ENCODE measurements around the gene ADSS1. TPM values are rescaled to one million over a fixed set of nuclear protein-coding genes. Genes with fewer than 3 reads are reported as not detected.
A peak's percentile ranks its signal among the peaks of the same experiment; 100 is the strongest.
"Not testable (repeated sequence)": the region's sequence is repeated elsewhere in the genome, so short reads cannot be mapped to it uniquely, and the experiment has no call there.

Gene ADSS1
- total RNA-seq, 5 donors from 2014 or later (not counting 1 experiment from before 2014, with no cell fraction given), result 2.4 to 5.7 (median 3.5) TPM

DNA sequence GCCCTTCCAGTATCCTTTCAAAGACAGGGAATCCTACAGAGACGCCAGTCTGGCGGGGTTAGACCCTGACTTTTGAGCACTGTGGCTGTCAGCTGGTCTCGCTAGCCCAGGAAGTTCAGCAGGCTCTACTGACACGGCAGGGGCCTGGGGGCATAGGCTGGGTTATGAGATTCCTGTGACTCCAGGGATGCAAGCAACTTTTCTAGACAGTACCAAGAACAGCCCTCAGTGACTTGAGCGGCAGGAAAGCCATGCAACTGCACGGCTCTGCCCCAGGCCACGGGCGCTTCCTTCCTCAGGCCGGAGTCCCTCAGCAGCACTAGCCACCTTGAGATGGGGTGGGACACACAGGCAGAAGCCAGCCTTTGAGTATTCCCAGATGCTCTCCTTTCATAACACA, 23.8 kb downstream of the ADSS1 start:
- Mint-ChIP-seq H3K36me3 (no peaks in the 10 kb centered on the region), H3K9me3 (no peaks in the 10 kb centered on the region), H3K27me3 (no peaks in the 10 kb centered on the region), H3K27ac (no peak overlapping the region), H3K4me1 (peaks cover 0 to 15% (median 5%) of the 10 kb centered on the region in 3 donors), H3K4me3 (no peak overlapping the region)
- Histone ChIP-seq H3K27ac (ENCODE audit: low read length) (no peak overlapping the region), H3K27me3 (replicated peaks in 1 of 2; ENCODE audit: control insufficient read depth in 2 of 2, extremely low read depth in 1 of 2, insufficient read depth in 2 of 2, low read length in 1 of 2) (peaks cover 0 to 18% of the 10 kb centered on the region in 2 experiments), H3K36me3 (ENCODE audit: control insufficient read depth in 2 of 2, extremely low read depth in 1 of 2, insufficient read depth in 1 of 2, low read length in 1 of 2) (no peaks in the 10 kb centered on the region), H3K4me1 (ENCODE audit: control insufficient read depth in 1 of 2, extremely low read depth in 1 of 2, insufficient read depth in 2 of 2, low read length in 2 of 2) (peaks cover 0 to 15% of the 10 kb centered on the region in 2 experiments), H3K9me3 (no peaks in the 10 kb centered on the region), H3K4me3 (ENCODE audit: control insufficient read depth in 1 of 2, extremely low read depth in 1 of 2, low read length in 1 of 2) (no peak overlapping the region)
- WGBS (ENCODE audit: insufficient coverage), result 89% methylated on average over 5 of the region's 9 CpGs
- no peak for ATAC-seq (replicated peaks in 1 of 4)
- DNase-seq, result no peak
- POLR2A ChIA-PET, result no interaction called here
- CTCF ChIA-PET, result no interaction called here

DNA sequence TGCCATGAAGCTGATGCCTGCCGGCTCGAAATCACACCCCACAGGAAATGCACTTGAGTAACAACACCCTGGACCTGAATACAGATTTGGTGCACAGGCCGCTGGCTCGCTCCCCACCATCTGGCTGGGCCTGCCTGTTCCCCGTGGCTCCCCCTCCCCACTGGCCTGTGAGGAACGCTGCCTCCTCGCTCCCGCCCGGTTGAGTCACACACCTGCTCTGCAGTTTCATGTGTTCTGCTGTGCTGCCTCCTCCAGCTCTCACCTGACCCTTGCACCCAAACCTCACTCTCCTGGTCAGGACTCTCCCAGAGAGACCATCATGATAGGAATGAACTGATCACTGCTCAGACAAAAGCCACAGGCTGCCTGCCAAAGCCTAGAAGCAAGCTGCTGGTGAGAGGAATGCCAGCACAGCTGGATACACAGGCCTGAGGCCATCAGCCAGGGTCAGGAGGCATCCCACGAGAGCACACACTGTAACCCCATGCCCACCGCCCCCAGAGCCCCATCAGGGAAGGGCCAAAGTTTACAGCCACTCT, 25.2 kb downstream of the ADSS1 start:
- Histone ChIP-seq H3K27me3 (replicated peaks in 1 of 2; ENCODE audit: control insufficient read depth in 2 of 2, extremely low read depth in 1 of 2, insufficient read depth in 2 of 2, low read length in 1 of 2) (peaks cover 0 to 13% of the 10 kb centered on the region in 2 experiments), H3K36me3 (ENCODE audit: control insufficient read depth in 2 of 2, extremely low read depth in 1 of 2, insufficient read depth in 1 of 2, low read length in 1 of 2) (no peaks in the 10 kb centered on the region), H3K9me3 (no peaks in the 10 kb centered on the region), H3K27ac (ENCODE audit: low read length) (no peak overlapping the region), H3K4me1 (ENCODE audit: control insufficient read depth in 1 of 2, extremely low read depth in 1 of 2, insufficient read depth in 2 of 2, low read length in 2 of 2) (peaks cover 5 to 25% of the 10 kb centered on the region in 2 experiments), H3K4me3 (ENCODE audit: control insufficient read depth in 1 of 2, extremely low read depth in 1 of 2, low read length in 1 of 2) (no peak overlapping the region)
- H3K27me3 Mint-ChIP-seq, result no peaks in the 10 kb centered on the region
- WGBS (ENCODE audit: insufficient coverage), result 83% methylated on average over 10 of the region's 11 CpGs
- ChIA-PET CTCF (no interaction called here), POLR2A (no interaction called here)
- peaks cover 8 to 25% (median 13%) of the 10 kb centered on the region in 3 donors for H3K4me1 Mint-ChIP-seq
- H3K27ac Mint-ChIP-seq, result no peak overlapping the region
- H3K9me3 Mint-ChIP-seq, result no peaks in the 10 kb centered on the region
- H3K4me3 Mint-ChIP-seq, result no peak overlapping the region
- no peaks in the 10 kb centered on the region for H3K36me3 Mint-ChIP-seq
- DNase-seq (no peak), ATAC-seq (replicated peaks in 1 of 4) (no peak)

DNA sequence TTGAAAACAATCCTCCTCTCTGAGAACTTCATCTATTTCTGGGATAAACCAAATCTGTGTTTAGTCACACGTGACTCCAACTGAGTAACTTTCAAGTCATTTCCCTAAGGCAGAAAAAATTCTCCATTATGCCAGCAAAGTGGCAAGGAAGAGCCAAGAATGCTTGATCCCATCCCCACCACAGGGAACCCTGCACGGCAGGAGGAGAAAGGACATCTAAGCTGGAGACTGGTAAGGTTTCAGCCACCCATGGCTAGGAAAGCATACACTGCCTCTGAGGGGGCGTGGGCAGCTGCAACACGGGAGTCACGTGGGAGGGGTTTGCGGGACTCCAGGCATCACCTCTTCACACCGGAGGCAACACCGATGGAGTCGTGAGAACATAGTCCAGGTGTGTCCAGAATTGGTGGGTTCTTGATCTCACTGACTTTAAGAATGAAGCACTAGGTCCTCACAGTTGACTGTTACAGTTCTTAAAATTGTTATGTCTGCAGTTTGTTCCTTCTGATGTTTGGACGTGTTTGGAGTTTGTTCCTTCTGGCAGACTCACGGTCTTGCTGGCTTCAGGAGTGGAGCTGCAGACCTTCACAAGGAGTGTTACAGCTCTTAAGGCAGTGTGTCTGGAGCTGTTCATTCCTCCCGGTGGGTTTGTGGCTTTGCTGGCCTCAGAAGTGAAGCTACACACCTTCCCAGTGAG, 26.2 kb downstream of the ADSS1 start:
- Histone ChIP-seq H3K27ac (ENCODE audit: low read length) (no peak overlapping the region), H3K9me3 (no peaks in the 10 kb centered on the region), H3K4me3 (ENCODE audit: control insufficient read depth in 1 of 2, extremely low read depth in 1 of 2, low read length in 1 of 2) (no peak overlapping the region), H3K36me3 (ENCODE audit: control insufficient read depth in 2 of 2, extremely low read depth in 1 of 2, insufficient read depth in 1 of 2, low read length in 1 of 2) (peaks cover 0 to under 1% of the 10 kb centered on the region in 2 donors), H3K4me1 (ENCODE audit: control insufficient read depth in 1 of 2, extremely low read depth in 1 of 2, insufficient read depth in 2 of 2, low read length in 2 of 2) (peaks cover 10 to 35% of the 10 kb centered on the region in 2 experiments), H3K27me3 (replicated peaks in 1 of 2; ENCODE audit: control insufficient read depth in 2 of 2, extremely low read depth in 1 of 2, insufficient read depth in 2 of 2, low read length in 1 of 2) (peaks cover 0 to 11% of the 10 kb centered on the region in 2 experiments)
- Mint-ChIP-seq H3K9me3 (no peaks in the 10 kb centered on the region), H3K27ac (peak overlapping the region in 1 of 2 donors; percentile 34), H3K4me3 (peak overlapping the region in 1 of 3 donors; percentile 4), H3K27me3 (no peaks in the 10 kb centered on the region), H3K36me3 (no peaks in the 10 kb centered on the region), H3K4me1 (peaks cover 18 to 35% (median 21%) of the 10 kb centered on the region in 3 donors)
- ATAC-seq (replicated peaks in 1 of 4) (no peak), DNase-seq (no peak)
- CTCF ChIA-PET, result interaction anchor here in 1 of 2 donors (0.6 to 1.1 kb wide), 2 partner anchors 18 to 659 kb away, joined by 3 to 4 read pairs; no protein-coding TSS in a partner anchor
- POLR2A ChIA-PET, result no interaction called here
- 81% methylated on average over 11 of the region's 12 CpGs for WGBS (ENCODE audit: insufficient coverage)

DNA sequence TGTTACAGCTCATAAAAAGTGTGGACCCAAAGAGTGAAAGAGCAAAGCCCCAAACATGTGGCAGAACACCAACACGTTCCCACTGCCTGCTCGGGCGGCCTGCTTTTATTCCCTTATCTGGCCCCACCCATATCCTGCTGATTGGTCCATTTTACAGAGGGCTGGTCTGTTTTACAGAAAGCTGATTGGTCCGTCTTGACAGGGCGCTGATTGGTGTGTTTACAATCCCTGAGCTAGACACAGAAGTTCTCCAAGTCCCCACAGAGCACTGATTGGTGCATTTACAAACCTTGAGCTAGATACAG, 26.7 kb downstream of the ADSS1 start:
- H3K4me3 ChIP-seq (ENCODE audit: control insufficient read depth in 1 of 2, extremely low read depth in 1 of 2, low read length in 1 of 2); H3K27me3 Mint-ChIP-seq; H3K36me3 Mint-ChIP-seq; ATAC-seq (replicated peaks in 1 of 4); POLR2A ChIA-PET; H3K27ac ChIP-seq (ENCODE audit: low read length); H3K9me3 Mint-ChIP-seq; H3K9me3 ChIP-seq; DNase-seq; H3K36me3 ChIP-seq (ENCODE audit: control insufficient read depth in 2 of 2, extremely low read depth in 1 of 2, insufficient read depth in 1 of 2, low read length in 1 of 2); H3K27ac Mint-ChIP-seq: not testable (repeated sequence)
- peak overlapping the region in 2 of 3 donors; percentile 24 to 47 for H3K4me3 Mint-ChIP-seq
- Histone ChIP-seq H3K27me3 (replicated peaks in 1 of 2; ENCODE audit: control insufficient read depth in 2 of 2, extremely low read depth in 1 of 2, insufficient read depth in 2 of 2, low read length in 1 of 2) (peaks cover 0 to 11% of the 10 kb centered on the region in 2 experiments), H3K4me1 (ENCODE audit: control insufficient read depth in 1 of 2, extremely low read depth in 1 of 2, insufficient read depth in 2 of 2, low read length in 2 of 2) (peaks cover 10 to 39% of the 10 kb centered on the region in 2 experiments)
- CTCF ChIA-PET, result interaction anchor here in 1 of 2 donors (0.6 to 1.1 kb wide), 2 partner anchors 18 to 659 kb away, joined by 3 to 4 read pairs; no protein-coding TSS in a partner anchor
- H3K4me1 Mint-ChIP-seq, result peaks cover 22 to 39% (median 25%) of the 10 kb centered on the region in 3 donors
- 83% methylated on average over 3 of the region's 5 CpGs for WGBS (ENCODE audit: insufficient coverage)

DNA sequence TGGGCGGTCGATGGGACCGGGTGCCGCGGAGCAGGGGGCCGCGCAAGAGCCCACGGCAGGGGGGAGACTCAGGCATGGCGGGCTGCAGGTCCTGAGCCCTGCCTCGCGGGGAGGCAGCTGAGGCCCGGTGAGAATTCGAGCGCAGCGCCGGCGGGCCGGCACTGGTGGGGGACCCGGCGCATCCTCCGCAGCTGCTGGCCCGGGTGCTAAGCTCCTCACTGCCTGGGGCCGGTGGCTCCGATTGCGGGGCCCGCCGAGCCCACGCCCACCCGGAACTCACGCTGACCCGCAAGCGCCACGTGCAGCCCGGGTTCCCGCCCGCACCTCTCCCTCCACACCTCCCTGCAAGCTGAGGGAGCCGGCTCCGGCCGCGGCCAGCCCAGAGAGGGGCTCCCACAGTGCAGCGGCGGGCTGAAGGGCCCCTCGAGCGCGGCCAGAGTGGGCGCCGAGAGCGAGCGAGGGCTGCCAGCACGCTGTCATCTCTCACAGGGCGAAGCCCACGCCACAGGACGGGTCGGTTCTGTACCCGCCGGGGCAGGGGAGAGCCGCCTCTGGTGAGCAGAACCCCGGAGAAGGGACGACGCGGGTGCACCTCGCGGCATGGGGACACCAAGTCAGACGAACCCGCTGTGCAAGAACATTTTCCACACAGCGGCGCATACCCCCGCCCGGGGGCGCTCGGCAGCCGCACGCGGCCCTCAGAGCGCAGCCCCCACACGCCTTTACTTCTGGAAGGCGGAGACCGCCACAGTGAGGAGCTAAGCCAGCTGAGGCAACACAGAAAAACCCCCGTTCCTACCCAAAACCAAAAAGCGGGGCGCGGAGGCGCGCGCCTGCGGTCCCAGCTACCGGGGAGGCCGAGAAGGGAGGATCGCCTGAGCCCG, 27.8 kb downstream of the ADSS1 start:
- peaks cover 3% of the 10 kb centered on the region for H3K36me3 Mint-ChIP-seq
- POLR2A ChIA-PET, result interaction anchor here (0.8 to 1.3 kb wide), 2 partner anchors 12 to 19 kb away, joined by 3 to 4 read pairs; no protein-coding TSS in a partner anchor
- peak overlapping the region; percentile 84 to 93 for H3K27ac Mint-ChIP-seq
- H3K4me1 Mint-ChIP-seq, result peaks cover 29 to 40% (median 34%) of the 10 kb centered on the region in 3 donors
- Histone ChIP-seq H3K27ac (ENCODE audit: low read length) (peak overlapping the region; percentile 65), H3K36me3 (ENCODE audit: control insufficient read depth in 2 of 2, extremely low read depth in 1 of 2, insufficient read depth in 1 of 2, low read length in 1 of 2) (peaks cover 0 to 16% of the 10 kb centered on the region in 2 donors), H3K4me3 (ENCODE audit: control insufficient read depth in 1 of 2, extremely low read depth in 1 of 2, low read length in 1 of 2) (peak overlapping the region; percentile 74 to 86), H3K4me1 (ENCODE audit: control insufficient read depth in 1 of 2, extremely low read depth in 1 of 2, insufficient read depth in 2 of 2, low read length in 2 of 2) (peaks cover 10 to 42% of the 10 kb centered on the region in 2 experiments), H3K27me3 (replicated peaks in 1 of 2; ENCODE audit: control insufficient read depth in 2 of 2, extremely low read depth in 1 of 2, insufficient read depth in 2 of 2, low read length in 1 of 2) (peaks cover 0 to 11% of the 10 kb centered on the region in 2 experiments), H3K9me3 (no peaks in the 10 kb centered on the region)
- CTCF ChIA-PET, result interaction anchor here (0.6 to 1.7 kb wide), 8 partner anchors 11 to 756 kb away, joined by 3 to 11 read pairs (median 4); partner anchors contain the start of gene ADSS1 (in 1 of the 2)
- peak in 8 of 35 experiments; percentile 5 to 21 (median 16) for DNase-seq
- no peaks in the 10 kb centered on the region for H3K27me3 Mint-ChIP-seq
- H3K4me3 Mint-ChIP-seq, result peak overlapping the region; percentile 88 to 93 (median 90)
- no peak for ATAC-seq (replicated peaks in 1 of 4)
- no peaks in the 10 kb centered on the region for H3K9me3 Mint-ChIP-seq
- WGBS (ENCODE audit: insufficient coverage), result 70% methylated on average over 47 of the region's 90 CpGs

DNA sequence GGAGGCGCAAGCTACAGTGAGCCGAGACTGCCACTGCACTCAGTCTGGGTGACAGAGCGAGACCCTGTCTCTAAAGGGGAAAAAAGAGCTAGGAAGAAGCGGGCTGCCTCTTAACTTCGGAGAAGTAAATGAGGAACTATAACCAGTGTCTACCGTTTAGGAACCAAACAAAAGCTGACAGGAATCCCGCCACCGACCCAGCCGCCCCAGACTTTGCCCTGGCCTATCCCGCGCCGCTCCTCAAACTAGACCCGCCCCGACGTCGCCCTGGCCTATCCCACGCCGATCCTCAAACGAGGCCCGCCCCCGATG, 28.4 kb downstream of the ADSS1 start:
- Mint-ChIP-seq H3K4me3 (peak overlapping the region; percentile 88 to 93 (median 90)), H3K27me3 (no peaks in the 10 kb centered on the region), H3K4me1 (peaks cover 35 to 45% (median 39%) of the 10 kb centered on the region in 3 donors), H3K36me3 (peaks cover 7% of the 10 kb centered on the region), H3K27ac (peak overlapping the region; percentile 84 to 93), H3K9me3 (no peaks in the 10 kb centered on the region)
- Histone ChIP-seq H3K4me1 (ENCODE audit: control insufficient read depth in 1 of 2, extremely low read depth in 1 of 2, insufficient read depth in 2 of 2, low read length in 2 of 2) (peaks cover 10 to 48% of the 10 kb centered on the region in 2 experiments), H3K4me3 (ENCODE audit: control insufficient read depth in 1 of 2, extremely low read depth in 1 of 2, low read length in 1 of 2) (peak overlapping the region; percentile 74 to 86), H3K27me3 (replicated peaks in 1 of 2; ENCODE audit: control insufficient read depth in 2 of 2, extremely low read depth in 1 of 2, insufficient read depth in 2 of 2, low read length in 1 of 2) (peaks cover 0 to 11% of the 10 kb centered on the region in 2 experiments), H3K27ac (ENCODE audit: low read length) (peak overlapping the region; percentile 65), H3K9me3 (no peaks in the 10 kb centered on the region), H3K36me3 (ENCODE audit: control insufficient read depth in 2 of 2, extremely low read depth in 1 of 2, insufficient read depth in 1 of 2, low read length in 1 of 2) (peaks cover 0 to 22% of the 10 kb centered on the region in 2 donors)
- ChIA-PET CTCF (interaction anchor here (0.6 to 1.7 kb wide), 9 partner anchors 10 to 619 kb away, joined by 3 to 11 read pairs (median 4); partner anchors contain the start of gene ADSS1 (in 1 of the 2)), POLR2A (interaction anchor here (0.8 to 1.3 kb wide), 2 partner anchors 12 to 18 kb away, joined by 3 to 4 read pairs; no protein-coding TSS in a partner anchor)
- DNase-seq (no peak), ATAC-seq (replicated peaks in 1 of 4) (no peak)
- 1% methylated on average over 21 of the region's 21 CpGs for WGBS (ENCODE audit: insufficient coverage)

Data from T-cell (primary cell).